GM12878 (cell line): ENCODE data around the gene CCDC141. TPM values are rescaled to one million over a fixed set of nuclear protein-coding genes. Genes with fewer than 3 reads are reported as not detected.

Source experiments
- ATAC-seq: fragments of 200-7000 bp; cut with Tn5 transposase; 3 replicates; pipeline ENCODE4 v1.9.1; 2020; ENCODE audit warnings: mild to moderate bottlenecking, moderate library complexity
- BruUV-seq: library from RNA; stranded (reverse); fragments of 400-500 nt; replicated peaks from 2 replicates; lab custom pipeline; 2021; lab: Mats Ljungman, UMichigan
- CTCF ChIA-PET: fragments of 300-600 bp; sonication (Branson Sonifier 250); formaldehyde crosslinking; extraction: SDS; loops from one replicate; lab custom pipeline; 2021; ENCODE audit warnings: inconsistent platforms; lab: Yijun Ruan, JAX
- POLR2A ChIA-PET: fragments of 350-600 bp; formaldehyde crosslinking; extraction: SDS; loops from one replicate; lab custom pipeline; 2021; ENCODE audit warnings: inconsistent platforms; lab: Charles Lee
- RAD21 ChIA-PET: fragments of 300-600 bp; sonication (Branson Sonifier 250); formaldehyde crosslinking; loops from one replicate; lab custom pipeline; 2023; ENCODE audit warnings: antibody characterized with exemption; ENCODE audit not compliant: unreplicated experiment; lab: Charles Lee
- SMC1A ChIA-PET: fragments of 300-600 bp; sonication (Branson Sonifier 250); formaldehyde crosslinking; loops from one replicate; lab custom pipeline; 2023; ENCODE audit not compliant: unreplicated experiment, uncharacterized antibody; lab: Charles Lee
- DNase-seq: peaks from one replicate; pipeline ENCODE4 v3.0.0-alpha.2; 2011; ENCODE audit warnings: low read depth, low spot score
- FAIRE-seq: peaks from 3 replicates; lab custom pipeline; 2011; peaks lifted over from hg19 to GRCh38; lab: Jason Lieb, UNC
- H2AFZ ChIP-seq: 2 replicates; pipeline ENCODE4 v1.6.0; 2011; ENCODE audit warnings: low read depth, low read length, control low read depth; ENCODE audit not compliant: control insufficient read depth
- H3K27ac ChIP-seq: 2 replicates; pipeline ENCODE4 v1.5.1; 2011; ENCODE audit warnings: control low read depth; ENCODE audit not compliant: control insufficient read depth, insufficient read depth
- H3K27me3 ChIP-seq, 2 experiments: replicated peaks in 1 of 2; 2 replicates each; pipeline versions ENCODE4 v1.6.0 to v1.6.1; 2011; ENCODE audit warnings: low read length in 1 of 2; ENCODE audit not compliant: control insufficient read depth in 2 of 2, insufficient read depth in 2 of 2
- H3K36me3 ChIP-seq, 2 experiments: 2 replicates each; pipeline ENCODE4 v1.5.1; 2011; ENCODE audit warnings: low read length in 1 of 2; ENCODE audit not compliant: control insufficient read depth in 2 of 2, insufficient read depth in 2 of 2
- H3K4me1 ChIP-seq: 2 replicates; pipeline ENCODE4 v1.6.1; 2011; ENCODE audit warnings: mild to moderate bottlenecking, low read length, moderate library complexity, mixed read lengths; ENCODE audit not compliant: control insufficient read depth, insufficient read depth
- H3K4me2 ChIP-seq: 2 replicates; pipeline ENCODE4 v1.6.0; 2011; ENCODE audit warnings: control low read depth; ENCODE audit not compliant: control insufficient read depth, insufficient read depth
- H3K4me3 ChIP-seq: fragments of 200-600 bp; sonication (generic); 2 replicates; pipeline ENCODE4 v1.5.1; 2016
- H3K79me2 ChIP-seq: 2 replicates; pipeline ENCODE4 v1.6.0; 2011; ENCODE audit warnings: low read length; ENCODE audit not compliant: control insufficient read depth, insufficient read depth
- H3K9ac ChIP-seq: 2 replicates; pipeline ENCODE4 v1.8.0; 2011; ENCODE audit warnings: low read length, control low read depth, mixed read lengths; ENCODE audit not compliant: control insufficient read depth, insufficient read depth
- H3K9me3 ChIP-seq: replicated peaks from 3 replicates; pipeline ENCODE4 v1.5.1; 2011; ENCODE audit warnings: mild to moderate bottlenecking, low read length; ENCODE audit not compliant: control insufficient read depth, insufficient read depth
- H4K20me1 ChIP-seq: 2 replicates; pipeline ENCODE4 v1.6.0; 2011; ENCODE audit not compliant: control insufficient read depth, insufficient read depth
- BACH1 ChIP-seq: fragments of 450-650 bp; IDR thresholded peaks from 2 replicates; pipeline ENCODE4 v1.6.1; 2017; ENCODE audit warnings: mild to moderate bottlenecking, borderline replicate concordance
- CBX3 ChIP-seq: fragments of 200-600 bp; sonication (generic); IDR thresholded peaks from 2 replicates; pipeline ENCODE4 v1.6.1; 2016; ENCODE audit warnings: low read depth, borderline replicate concordance
- CBX5 ChIP-seq: sonication (generic); IDR thresholded peaks from 2 replicates; pipeline ENCODE4 v1.6.1; 2016; ENCODE audit warnings: low read depth, moderate library complexity, mild to moderate bottlenecking, inconsistent platforms
- CHD4 ChIP-seq: fragments of 200-600 bp; sonication (generic); IDR thresholded peaks from 2 replicates; pipeline ENCODE4 v1.6.1; 2016; ENCODE audit warnings: mild to moderate bottlenecking
- EP300 ChIP-seq, 2 experiments: fragments of 150-350 bp in 1 of 2; IDR thresholded peaks; 2 replicates each; pipeline ENCODE4 v1.6.1; 2011 to 2012; ENCODE audit warnings: low read depth in 2 of 2, low read length in 2 of 2, borderline replicate concordance in 1 of 2, improper control_type of control experiment in 1 of 2, inconsistent platforms in 1 of 2; ENCODE audit not compliant: control insufficient read depth in 1 of 2
- GATAD2B ChIP-seq: fragments of 450-650 bp; conservative IDR thresholded peaks from 2 replicates; pipeline ENCODE4 v1.6.1; 2017; ENCODE audit warnings: low read depth, mild to moderate bottlenecking, moderate library complexity
- MEF2B ChIP-seq: fragments of 450-650 bp; IDR thresholded peaks from 2 replicates; pipeline ENCODE4 v1.6.1; 2018; ENCODE audit warnings: mild to moderate bottlenecking, moderate library complexity; ENCODE audit not compliant: partially characterized antibody, poor library complexity, severe bottlenecking
- MTA2 ChIP-seq: fragments of 450-650 bp; IDR thresholded peaks from 2 replicates; pipeline ENCODE4 v1.6.1; 2016; ENCODE audit warnings: low read depth, mild to moderate bottlenecking, moderate library complexity
- NFYB ChIP-seq: IDR thresholded peaks from 2 replicates; pipeline ENCODE4 v1.6.1; 2011; ENCODE audit warnings: low read depth, mild to moderate bottlenecking, low read length, improper control_type of control experiment, moderate library complexity; ENCODE audit not compliant: insufficient read depth
- NR2C1 ChIP-seq: fragments of 450-650 bp; IDR thresholded peaks from 2 replicates; pipeline ENCODE4 v1.6.1; 2017; ENCODE audit warnings: antibody characterized with exemption, mild to moderate bottlenecking, moderate library complexity
- NRF1 ChIP-seq: conservative IDR thresholded peaks from 2 replicates; pipeline ENCODE4 v1.6.1; 2011; ENCODE audit warnings: mild to moderate bottlenecking, low read depth, low read length, improper control_type of control experiment
- PML ChIP-seq: IDR thresholded peaks from 2 replicates; pipeline ENCODE4 v1.6.1; 2012; ENCODE audit warnings: low read length, inconsistent platforms
- SMC3 ChIP-seq: IDR thresholded peaks from 2 replicates; pipeline ENCODE4 v1.6.1; 2011; ENCODE audit warnings: low read length, improper control_type of control experiment, borderline replicate concordance
- SP1 ChIP-seq: IDR thresholded peaks from one replicate; pipeline ENCODE4 v1.6.1; 2011; ENCODE audit warnings: low read depth, low read length
- SREBF2 ChIP-seq: IDR thresholded peaks from 2 replicates; pipeline ENCODE4 v1.6.1; 2012; ENCODE audit warnings: mild to moderate bottlenecking, low read length
- ZNF217 ChIP-seq: fragments of 450-650 bp; IDR thresholded peaks from 2 replicates; pipeline ENCODE4 v1.6.1; 2017; ENCODE audit warnings: antibody characterized with exemption, mild to moderate bottlenecking
- ZNF384 ChIP-seq: IDR thresholded peaks from 2 replicates; pipeline ENCODE4 v1.6.1; 2012; ENCODE audit warnings: low read depth, mild to moderate bottlenecking, low read length, improper control_type of control experiment, borderline replicate concordance
- WGBS: methylation state at CpG from one replicate; pipeline ENCODE4 v1.1.6; 2016; ENCODE audit warnings: low lambda C conversion rate; ENCODE audit not compliant: insufficient replicate concordance, insufficient coverage; ENCODE audit errors: missing lambda C conversion rate; 5-methylcytosine and 5-hydroxymethylcytosine counted together
- in situ Hi-C: fragments of 300-500 bp; cut with MboI; formaldehyde crosslinking; loops from 9 replicates; pipeline ENCODE4 v1.14.3; 2018; ENCODE audit warnings: mixed read lengths
- intact Hi-C: fragments of 100-400 bp; cut with micrococcal nuclease; formaldehyde crosslinking; loops from one replicate; pipeline ENCODE4 v1.14.2; 2022; ENCODE audit not compliant: unreplicated experiment
- polyA plus RNA-seq, 11 experiments: library from polyadenylated mRNA; depleted of rRNA in 4 of 11; unstranded in 6 of 11; stranded (reverse) in 5 of 11; fragments of >200 nt; fragmentation: Nextera tagmentation in 4 of 11; fragmentation: Illumina TruSeq in 1 of 11; extraction: Ambion mirVana in 4 of 11; extraction: Trizol in 1 of 11; gene quantifications; 1 replicate in 1 of 11; 2 replicates in 10 of 11; pipeline versions ENCODE4 v1.2.1 to v1.2.3, GENCODE V29; 2011 to 2016; ENCODE audit warnings: inconsistent platforms in 2 of 11, missing spikeins in 2 of 11, low read depth in 1 of 11
- total RNA-seq, 4 experiments: library from RNA; depleted of rRNA in 3 of 4; stranded (reverse); fragments of >200 nt in 3 of 4; fragmentation: Illumina TruSeq in 1 of 4; extraction: Trizol in 1 of 4; gene quantifications; 2 replicates each; pipeline versions ENCODE4 v1.2.1 to v1.2.3, GENCODE V29; 2013 to 2021
- TF ChIP-seq, protein P1 (sequence below): fragments of 450-650 bp; IDR thresholded peaks from 2 replicates; pipeline ENCODE4 v1.6.1; 2016; ENCODE audit warnings: mild to moderate bottlenecking
- TF ChIP-seq, protein P2 (sequence below): IDR thresholded peaks from 2 replicates; pipeline ENCODE4 v1.6.1; 2011; ENCODE audit warnings: mild to moderate bottlenecking, low read depth, low read length, moderate library complexity; ENCODE audit not compliant: insufficient replicate concordance

CCDC141 gene
- total and polyA plus RNA-seq, 10 of the 15 experiments (the other 5 are each of a cell fraction or from before 2014, with no cell fraction given) = 0.84 to 12.5 (median 3.6) TPM

GRCh38 chr2:178829299-178829960, 220.5 kb downstream of the CCDC141 start (continued):
- TF ChIP-seq, protein P1, sequence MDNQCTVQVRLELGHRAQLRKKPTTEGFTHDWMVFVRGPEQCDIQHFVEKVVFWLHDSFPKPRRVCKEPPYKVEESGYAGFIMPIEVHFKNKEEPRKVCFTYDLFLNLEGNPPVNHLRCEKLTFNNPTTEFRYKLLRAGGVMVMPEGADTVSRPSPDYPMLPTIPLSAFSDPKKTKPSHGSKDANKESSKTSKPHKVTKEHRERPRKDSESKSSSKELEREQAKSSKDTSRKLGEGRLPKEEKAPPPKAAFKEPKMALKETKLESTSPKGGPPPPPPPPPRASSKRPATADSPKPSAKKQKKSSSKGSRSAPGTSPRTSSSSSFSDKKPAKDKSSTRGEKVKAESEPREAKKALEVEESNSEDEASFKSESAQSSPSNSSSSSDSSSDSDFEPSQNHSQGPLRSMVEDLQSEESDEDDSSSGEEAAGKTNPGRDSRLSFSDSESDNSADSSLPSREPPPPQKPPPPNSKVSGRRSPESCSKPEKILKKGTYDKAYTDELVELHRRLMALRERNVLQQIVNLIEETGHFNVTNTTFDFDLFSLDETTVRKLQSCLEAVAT = no peak
- TF ChIP-seq NFYB (no peak), MTA2 (no peak), NRF1 (no peak), SP1 (no peak), CBX3 (no peak), CBX5 (no peak), CHD4 (no peak), GATAD2B (no peak), EP300 (IDR thresholded peaks at IDR 0.05; ENCODE audit: borderline replicate concordance in 1 of 2, control insufficient read depth in 1 of 2, low read depth in 2 of 2, low read length in 2 of 2) (no peak)

- H3K4me3 ChIP-seq = no peak overlapping the region
- DNase-seq = no peak
- no peak overlapping the region for H2AFZ ChIP-seq
- no peak overlapping the region for H3K9ac ChIP-seq
- no peak for FAIRE-seq
- no peak overlapping the region for H3K27ac ChIP-seq
- in situ Hi-C loops (no loop called here), intact Hi-C loops (no loop called here)
- CTCF ChIA-PET = interaction anchor here (0.6 to 1.5 kb wide), 4 partner anchors 9 to 301 kb away, joined by 3 read pairs; no protein-coding TSS in a partner anchor
- H3K79me2 ChIP-seq = no peaks in the 10 kb centered on the region
- H3K4me1 ChIP-seq = no peaks in the 10 kb centered on the region
- no peaks in the 10 kb centered on the region for H3K36me3 ChIP-seq
- WGBS = 79% methylated on average over 4 of the region's 4 CpGs
- H3K27me3 ChIP-seq = no peaks in the 10 kb centered on the region
- no peak overlapping the region for H3K4me2 ChIP-seq
- SMC1A ChIA-PET = interaction anchor here (2.3 kb wide), 1 partner anchor 16 kb away, joined by 8 read pairs; no protein-coding TSS in a partner anchor
- RAD21 ChIA-PET = no interaction called here
- ATAC-seq = no peak
- POLR2A ChIA-PET = interaction anchor here (1.1 kb wide), 1 partner anchor 20 kb away, joined by 3 read pairs; no protein-coding TSS in a partner anchor
- TF ChIP-seq, protein P2, sequence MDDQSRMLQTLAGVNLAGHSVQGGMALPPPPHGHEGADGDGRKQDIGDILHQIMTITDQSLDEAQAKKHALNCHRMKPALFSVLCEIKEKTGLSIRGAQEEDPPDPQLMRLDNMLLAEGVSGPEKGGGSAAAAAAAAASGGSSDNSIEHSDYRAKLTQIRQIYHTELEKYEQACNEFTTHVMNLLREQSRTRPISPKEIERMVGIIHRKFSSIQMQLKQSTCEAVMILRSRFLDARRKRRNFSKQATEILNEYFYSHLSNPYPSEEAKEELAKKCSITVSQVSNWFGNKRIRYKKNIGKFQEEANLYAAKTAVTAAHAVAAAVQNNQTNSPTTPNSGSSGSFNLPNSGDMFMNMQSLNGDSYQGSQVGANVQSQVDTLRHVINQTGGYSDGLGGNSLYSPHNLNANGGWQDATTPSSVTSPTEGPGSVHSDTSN = no peak
- no peak for TF ChIP-seq ZNF384
- no peak for TF ChIP-seq PML
- no peak for TF ChIP-seq NR2C1
- TF ChIP-seq MEF2B = no peak
- no peak for TF ChIP-seq CHD4
- TF ChIP-seq ZNF217 = no peak
- no peak for TF ChIP-seq BACH1
- TF ChIP-seq SMC3 = no peak
- TF ChIP-seq SREBF2 = no peak
- BruUV-seq = no TSS peak
- H4K20me1 ChIP-seq = no peaks in the 10 kb centered on the region
- H3K9me3 ChIP-seq = no peaks in the 10 kb centered on the region
These were observed 221.5 kb downstream of the CCDC141 start for GRCh38 chr2:178828486-178828881.
